Stomach (tissue), 4 donors: ENCODE measurements around the gene TRPV3.

Experiments used
- CTCF ChIP-seq, 7 experiments: fragments of 450-650 bp in 4 of 7; fragments of 200-600 bp in 3 of 7; sonication (generic) in 3 of 7; IDR thresholded peaks; one replicate each; pipeline ENCODE4 v1.5.1; 2016 to 2019; ENCODE audit warnings: antibody characterized with exemption in 7 of 7, control low read depth in 2 of 7, mild to moderate bottlenecking in 1 of 7
- EP300 ChIP-seq: sonication (generic); formaldehyde crosslinking; IDR thresholded peaks from one replicate; pipeline ENCODE4 v1.6.1; 2017; ENCODE audit warnings: antibody characterized with exemption
- POLR2A ChIP-seq, 4 donors: fragments of 450-650 bp; IDR thresholded peaks; one replicate each; pipeline ENCODE4 v1.6.1; 2016; ENCODE audit warnings: antibody characterized with exemption in 4 of 4, control low read depth in 2 of 4, mild to moderate bottlenecking in 1 of 4, moderate library complexity in 1 of 4
- POLR2AphosphoS5 ChIP-seq, 3 donors: sonication (generic); formaldehyde crosslinking; IDR thresholded peaks; one replicate each; pipeline ENCODE4 v1.6.1; 2016; ENCODE audit warnings: antibody characterized with exemption in 3 of 3

DNA sequence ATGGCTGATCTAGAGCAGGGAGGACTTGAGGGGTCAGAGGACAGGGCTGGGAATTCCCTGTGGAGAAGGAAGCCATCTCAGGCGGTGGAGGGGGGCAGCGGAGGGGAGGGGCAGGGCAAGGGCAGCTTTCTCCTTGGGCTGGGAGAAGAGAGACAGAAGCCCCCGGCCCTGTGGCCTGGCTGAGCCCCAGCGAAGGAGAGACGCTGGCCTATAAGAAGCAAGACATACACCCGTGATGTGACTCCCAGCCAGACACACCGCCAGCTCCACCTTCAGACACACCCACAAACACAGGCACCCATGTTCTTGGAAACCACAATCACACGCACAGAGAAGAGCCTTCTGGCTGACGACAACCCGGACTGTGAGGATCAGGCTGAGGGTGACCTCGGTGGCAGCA, 10.0 kb downstream of the TRPV3 start:
- TF ChIP-seq CTCF (IDR thresholded peaks at IDR 0.05) (no peak), POLR2AphosphoS5 (IDR thresholded peaks at IDR 0.05) (no peak), POLR2A (IDR thresholded peaks at IDR 0.05) (no peak), EP300 (no peak)
